GM23248 (cell line): ENCODE results near the gene DMKN.

Experiments
- EZH2 ChIP-seq: fragments of 200-600 bp; sonication (generic); IDR thresholded peaks from 2 replicates; pipeline ENCODE4 v1.6.1; 2018; ENCODE audit warnings: antibody characterized with exemption, mild to moderate bottlenecking; ENCODE audit not compliant: insufficient read depth, poor library complexity, severe bottlenecking
- EZH2phosphoT487 ChIP-seq: fragments of 200-600 bp; sonication (generic); IDR thresholded peaks from 2 replicates; pipeline ENCODE4 v1.6.1; 2018; ENCODE audit warnings: antibody characterized with exemption, moderate library complexity, mild to moderate bottlenecking, low read depth; ENCODE audit not compliant: insufficient read depth

DNA sequence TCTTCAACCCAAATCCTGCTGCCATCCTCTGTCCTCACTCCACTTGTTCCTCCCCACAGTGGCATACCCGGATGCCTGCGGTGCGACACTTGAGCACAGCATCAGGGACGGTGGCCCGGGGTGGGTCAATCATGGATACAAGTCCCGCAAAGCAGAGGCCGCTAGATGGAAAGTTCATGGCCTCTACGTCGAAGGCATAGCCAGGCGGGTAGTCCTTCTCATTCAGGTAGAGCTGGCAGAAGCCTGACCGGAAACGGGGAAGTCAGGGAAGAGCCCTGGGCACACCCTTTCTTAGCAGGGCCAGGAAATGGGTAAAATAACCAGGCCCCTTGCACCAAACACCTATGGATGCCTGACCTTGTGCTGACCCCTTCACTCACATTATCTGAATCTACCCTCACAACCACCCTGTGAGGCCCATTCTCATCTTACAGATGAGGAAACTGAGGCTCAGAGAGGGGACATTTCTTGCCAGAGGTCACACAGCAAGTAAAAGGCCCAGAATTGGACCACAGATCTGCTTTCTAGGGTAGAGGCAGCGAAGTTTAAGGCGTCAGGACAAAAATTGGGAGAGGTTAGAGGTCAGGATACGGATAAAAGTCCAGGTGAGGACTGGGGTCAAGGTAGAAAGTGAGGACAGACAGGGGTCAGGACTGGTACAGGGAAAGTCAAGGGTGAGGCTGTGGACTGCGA is 43.5 kb upstream of the DMKN start:
- TF ChIP-seq EZH2phosphoT487 (no peak), EZH2 (no peak)
